ENCODE results near the gene NARS2.

NARS2 gene

DNA sequence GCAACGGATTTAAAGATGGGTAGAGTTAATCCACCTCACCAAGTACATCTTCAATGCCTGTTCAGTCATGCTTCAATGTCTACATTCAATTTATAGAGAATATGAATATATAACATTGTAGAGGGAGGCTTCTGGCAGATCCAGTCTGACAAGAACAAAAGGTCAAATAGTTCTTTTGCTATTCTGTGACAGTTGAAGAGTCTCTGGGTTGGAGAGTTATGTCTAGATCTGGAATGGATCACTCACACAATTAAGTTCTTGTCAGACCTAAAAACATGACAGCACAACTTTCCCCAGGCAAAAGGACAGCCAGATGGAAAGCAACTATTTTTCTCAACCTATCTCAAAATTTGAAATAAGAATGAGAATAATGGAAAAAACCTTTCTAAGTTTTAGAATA lies 141.7 kb downstream of the NARS2 start:
- Histone ChIP-seq H3K27me3 (ENCODE audit: control insufficient read depth in 1 of 2, insufficient read depth in 1 of 2, low read length in 2 of 2) (no peaks in the 10 kb centered on the region), H3K79me1 (replicated peaks; ENCODE audit: low read length, poor library complexity, severe bottlenecking) (no peaks in the 10 kb centered on the region), H3K4ac (ENCODE audit: low read depth in 1 of 2, low read length in 2 of 2) (no peak overlapping the region), H2BK5ac (ENCODE audit: low read depth, low read length, poor library complexity, severe bottlenecking) (no peak overlapping the region), H3K4me1 (ENCODE audit: control insufficient read depth, insufficient read depth, low read depth, low read length) (no peaks in the 10 kb centered on the region), H3K9me3 (ENCODE audit: control insufficient read depth, low read length) (no peaks in the 10 kb centered on the region), H3K9ac (ENCODE audit: low read length) (no peak overlapping the region), H3K27ac (ENCODE audit: low read length, poor library complexity, severe bottlenecking) (no peak overlapping the region), H2BK120ac (ENCODE audit: low read depth, low read length) (no peak overlapping the region), H3K4me3 (ENCODE audit: insufficient read depth in 1 of 2, low read depth in 1 of 2, low read length in 2 of 2) (no peak overlapping the region), H2BK12ac (ENCODE audit: low read length in 2 of 2) (no peak overlapping the region), H4K8ac (ENCODE audit: low read length) (no peak overlapping the region), H2BK15ac (ENCODE audit: low read depth, poor library complexity, severe bottlenecking) (no peak overlapping the region), H3K23ac (ENCODE audit: low read length in 2 of 2) (no peak overlapping the region), H3K4me2 (ENCODE audit: low read length, poor library complexity, severe bottlenecking) (no peak overlapping the region), H4K91ac (ENCODE audit: low read length) (no peak overlapping the region), H2AFZ (ENCODE audit: low read depth, low read length) (no peak overlapping the region), H3K14ac (ENCODE audit: low read length in 2 of 2) (no peak overlapping the region), H2AK5ac (ENCODE audit: low read length, severe bottlenecking) (no peak overlapping the region), H3K36me3 (ENCODE audit: control insufficient read depth in 1 of 2, insufficient read depth in 2 of 2, low read depth in 1 of 2, low read length in 2 of 2) (peaks cover 4 to 6% of the 10 kb centered on the region in 2 experiments), H3K18ac (ENCODE audit: low read depth in 1 of 2, low read length in 2 of 2) (no peak overlapping the region)
- WGBS: no CpG with 5 or more reads among the region's 1 CpG
- peak; percentile 29 for DNase-seq

DNA sequence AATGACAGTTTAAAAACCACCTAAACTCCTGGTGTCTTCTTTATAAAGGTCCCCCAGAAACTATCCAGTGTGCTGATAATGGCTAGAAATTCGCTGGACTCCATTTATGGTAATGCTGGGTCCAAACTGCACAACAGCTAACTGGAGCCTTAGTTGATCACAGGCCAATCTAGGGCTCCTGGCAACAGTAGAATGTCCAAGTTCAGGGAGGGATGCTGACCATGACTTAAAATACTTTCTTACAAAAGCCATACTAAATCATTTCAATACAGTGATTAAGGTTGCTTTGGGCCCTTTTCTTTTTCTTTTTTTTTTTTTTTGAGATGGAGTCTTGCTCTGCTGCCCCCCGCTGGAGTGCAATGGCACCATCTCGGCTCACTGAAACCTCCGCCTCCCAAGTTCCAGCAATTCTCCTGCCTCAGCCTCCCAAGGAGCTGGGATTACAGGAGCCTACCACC lies 142.6 kb downstream of the NARS2 start:
- peak overlapping the region; percentile 22 for H3K9ac ChIP-seq (ENCODE audit: low read length)
- H3K4me1 ChIP-seq (ENCODE audit: control insufficient read depth, insufficient read depth, low read depth, low read length): no peaks in the 10 kb centered on the region
- H3K4me2 ChIP-seq (ENCODE audit: low read length, poor library complexity, severe bottlenecking): no peak overlapping the region
- H4K91ac ChIP-seq (ENCODE audit: low read length): no peak overlapping the region
- H3K4me3 ChIP-seq (ENCODE audit: insufficient read depth in 1 of 2, low read depth in 1 of 2, low read length in 2 of 2): no peak overlapping the region
- DNase-seq: no peak
- H3K4ac ChIP-seq (ENCODE audit: low read depth in 1 of 2, low read length in 2 of 2): no peak overlapping the region
- H2BK120ac ChIP-seq (ENCODE audit: low read depth, low read length): no peak overlapping the region
- H2AK5ac ChIP-seq (ENCODE audit: low read length, severe bottlenecking): no peak overlapping the region
- H3K14ac ChIP-seq (ENCODE audit: low read length in 2 of 2): no peak overlapping the region
- H2BK15ac ChIP-seq (ENCODE audit: low read depth, poor library complexity, severe bottlenecking): no peak overlapping the region
- no peaks in the 10 kb centered on the region for H3K27me3 ChIP-seq (ENCODE audit: control insufficient read depth in 1 of 2, insufficient read depth in 1 of 2, low read length in 2 of 2)
- WGBS: 88% methylated on average over 1 of the region's 4 CpGs
- no peaks in the 10 kb centered on the region for H3K9me3 ChIP-seq (ENCODE audit: control insufficient read depth, low read length)
- no peak overlapping the region for H2BK12ac ChIP-seq (ENCODE audit: low read length in 2 of 2)
- H3K18ac ChIP-seq (ENCODE audit: low read depth in 1 of 2, low read length in 2 of 2): no peak overlapping the region
- H4K8ac ChIP-seq (ENCODE audit: low read length): no peak overlapping the region
- no peak overlapping the region for H2AFZ ChIP-seq (ENCODE audit: low read depth, low read length)
- H3K36me3 ChIP-seq (ENCODE audit: control insufficient read depth in 1 of 2, insufficient read depth in 2 of 2, low read depth in 1 of 2, low read length in 2 of 2): peaks cover 4 to 6% of the 10 kb centered on the region in 2 experiments
- H3K79me1 ChIP-seq (replicated peaks; ENCODE audit: low read length, poor library complexity, severe bottlenecking): no peaks in the 10 kb centered on the region
- no peak overlapping the region for H3K27ac ChIP-seq (ENCODE audit: low read length, poor library complexity, severe bottlenecking)
- no peak overlapping the region for H3K23ac ChIP-seq (ENCODE audit: low read length in 2 of 2)
- H2BK5ac ChIP-seq (ENCODE audit: low read depth, low read length, poor library complexity, severe bottlenecking): no peak overlapping the region

DNA sequence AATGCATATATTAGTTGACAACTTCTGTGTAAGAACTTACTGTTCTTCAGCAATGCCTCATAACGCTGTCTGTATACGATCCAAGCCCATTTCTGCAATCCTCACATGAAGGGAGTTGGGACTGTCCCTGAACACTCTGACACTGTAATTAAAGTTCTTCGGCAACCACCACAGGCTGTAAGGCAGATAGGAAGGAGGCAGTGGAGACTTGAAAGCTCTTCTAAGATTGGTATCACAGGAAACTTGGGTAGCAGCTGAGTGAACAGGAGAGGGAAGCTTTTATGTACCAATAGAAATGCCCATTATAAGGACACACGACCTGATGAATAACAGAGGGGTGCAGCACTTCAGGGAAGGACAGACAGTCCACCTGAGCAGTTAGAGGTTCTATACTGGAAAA lies 145.0 kb downstream of the NARS2 start:
- H3K4me1 ChIP-seq (ENCODE audit: control insufficient read depth, insufficient read depth, low read depth, low read length): no peaks in the 10 kb centered on the region
- no peaks in the 10 kb centered on the region for H3K79me1 ChIP-seq (replicated peaks; ENCODE audit: low read length, poor library complexity, severe bottlenecking)
- WGBS: 77% methylated on average over 4 of the region's 4 CpGs
- H2BK120ac ChIP-seq (ENCODE audit: low read depth, low read length): no peak overlapping the region
- H3K27me3 ChIP-seq (ENCODE audit: control insufficient read depth in 1 of 2, insufficient read depth in 1 of 2, low read length in 2 of 2): no peaks in the 10 kb centered on the region
- H3K27ac ChIP-seq (ENCODE audit: low read length, poor library complexity, severe bottlenecking): no peak overlapping the region
- no peak overlapping the region for H4K8ac ChIP-seq (ENCODE audit: low read length)
- no peak overlapping the region for H3K18ac ChIP-seq (ENCODE audit: low read depth in 1 of 2, low read length in 2 of 2)
- H2AK5ac ChIP-seq (ENCODE audit: low read length, severe bottlenecking): no peak overlapping the region
- DNase-seq: no peak
- H3K23ac ChIP-seq (ENCODE audit: low read length in 2 of 2): no peak overlapping the region
- no peak overlapping the region for H3K14ac ChIP-seq (ENCODE audit: low read length in 2 of 2)
- H4K91ac ChIP-seq (ENCODE audit: low read length): no peak overlapping the region
- no peak overlapping the region for H3K4ac ChIP-seq (ENCODE audit: low read depth in 1 of 2, low read length in 2 of 2)
- H3K36me3 ChIP-seq (ENCODE audit: control insufficient read depth in 1 of 2, insufficient read depth in 2 of 2, low read depth in 1 of 2, low read length in 2 of 2): peaks cover 4 to 6% of the 10 kb centered on the region in 2 experiments
- H3K4me2 ChIP-seq (ENCODE audit: low read length, poor library complexity, severe bottlenecking): no peak overlapping the region
- no peak overlapping the region for H3K9ac ChIP-seq (ENCODE audit: low read length)
- no peaks in the 10 kb centered on the region for H3K9me3 ChIP-seq (ENCODE audit: control insufficient read depth, low read length)
- no peak overlapping the region for H2BK12ac ChIP-seq (ENCODE audit: low read length in 2 of 2)
- H2BK15ac ChIP-seq (ENCODE audit: low read depth, poor library complexity, severe bottlenecking): no peak overlapping the region
- no peak overlapping the region for H3K4me3 ChIP-seq (ENCODE audit: insufficient read depth in 1 of 2, low read depth in 1 of 2, low read length in 2 of 2)
- no peak overlapping the region for H2AFZ ChIP-seq (ENCODE audit: low read depth, low read length)
- H2BK5ac ChIP-seq (ENCODE audit: low read depth, low read length, poor library complexity, severe bottlenecking): no peak overlapping the region

DNA sequence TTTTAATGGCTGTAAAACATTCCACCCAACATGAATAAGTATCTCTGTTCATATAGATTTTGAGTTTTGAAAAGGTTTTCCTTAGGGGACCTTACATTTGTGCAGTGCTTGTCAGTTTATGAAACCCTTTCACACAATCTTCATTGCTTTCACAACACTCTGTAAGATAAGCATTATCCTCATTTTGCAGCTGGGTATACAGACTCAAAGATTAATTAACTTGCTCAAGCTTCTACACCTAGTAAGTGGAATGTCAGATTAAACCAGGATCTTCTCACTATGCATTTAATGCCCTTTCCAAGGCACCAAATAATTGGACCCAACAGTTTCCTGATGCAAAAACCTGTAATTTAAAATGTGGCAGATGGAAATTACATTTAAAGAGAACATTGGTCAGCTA lies 145.5 kb downstream of the NARS2 start:
- Histone ChIP-seq H3K4me2 (ENCODE audit: low read length, poor library complexity, severe bottlenecking) (no peak overlapping the region), H2AFZ (ENCODE audit: low read depth, low read length) (no peak overlapping the region), H2BK5ac (ENCODE audit: low read depth, low read length, poor library complexity, severe bottlenecking) (no peak overlapping the region), H3K27me3 (ENCODE audit: control insufficient read depth in 1 of 2, insufficient read depth in 1 of 2, low read length in 2 of 2) (no peaks in the 10 kb centered on the region), H4K8ac (ENCODE audit: low read length) (no peak overlapping the region), H3K79me1 (replicated peaks; ENCODE audit: low read length, poor library complexity, severe bottlenecking) (no peaks in the 10 kb centered on the region), H2BK12ac (ENCODE audit: low read length in 2 of 2) (no peak overlapping the region), H3K36me3 (ENCODE audit: control insufficient read depth in 1 of 2, insufficient read depth in 2 of 2, low read depth in 1 of 2, low read length in 2 of 2) (peaks cover 4 to 6% of the 10 kb centered on the region in 2 experiments), H2BK15ac (ENCODE audit: low read depth, poor library complexity, severe bottlenecking) (no peak overlapping the region), H3K23ac (ENCODE audit: low read length in 2 of 2) (no peak overlapping the region), H3K4me3 (ENCODE audit: insufficient read depth in 1 of 2, low read depth in 1 of 2, low read length in 2 of 2) (no peak overlapping the region), H3K4ac (ENCODE audit: low read depth in 1 of 2, low read length in 2 of 2) (no peak overlapping the region), H2AK5ac (ENCODE audit: low read length, severe bottlenecking) (no peak overlapping the region), H2BK120ac (ENCODE audit: low read depth, low read length) (no peak overlapping the region), H4K91ac (ENCODE audit: low read length) (no peak overlapping the region), H3K14ac (ENCODE audit: low read length in 2 of 2) (no peak overlapping the region), H3K9me3 (ENCODE audit: control insufficient read depth, low read length) (no peaks in the 10 kb centered on the region), H3K9ac (ENCODE audit: low read length) (no peak overlapping the region), H3K4me1 (ENCODE audit: control insufficient read depth, insufficient read depth, low read depth, low read length) (no peaks in the 10 kb centered on the region), H3K18ac (ENCODE audit: low read depth in 1 of 2, low read length in 2 of 2) (no peak overlapping the region), H3K27ac (ENCODE audit: low read length, poor library complexity, severe bottlenecking) (no peak overlapping the region)
- no peak for DNase-seq

Measured in mesenchymal stem cell (in vitro differentiated cells and primary cell).